ENCODE results near the gene SLC16A10.

Gene SLC16A10

GRCh38 chr6:111265842-111266241 is 178.5 kb downstream of the SLC16A10 start:
- no peak for DNase-seq

GRCh38 chr6:111266276-111266675 is 179.0 kb downstream of the SLC16A10 start:
- DNase-seq = no peak

GRCh38 chr6:111267764-111268333 is 180.5 kb downstream of the SLC16A10 start:
- no peak for DNase-seq

GRCh38 chr6:111269401-111269970 is 182.2 kb downstream of the SLC16A10 start:
- no peak for DNase-seq

- DNase-seq = no peak
Observed at GRCh38 chr6:111270121-111270520, 182.8 kb downstream of the SLC16A10 start.

GRCh38 chr6:111274593-111275217 is 187.4 kb downstream of the SLC16A10 start:
- DNase-seq = no peak

GRCh38 chr6:111276335-111276734 is 189.0 kb downstream of the SLC16A10 start:
- no peak for DNase-seq

- no peak for DNase-seq
Observed at GRCh38 chr6:111276736-111277135, 189.4 kb downstream of the SLC16A10 start.

GRCh38 chr6:111277819-111278218 is 190.5 kb downstream of the SLC16A10 start:
- no peak for DNase-seq

- DNase-seq = no peak
Observed at GRCh38 chr6:111278731-111279130, 191.4 kb downstream of the SLC16A10 start.

GRCh38 chr6:111280445-111280955 is 193.2 kb downstream of the SLC16A10 start:
- no peak for DNase-seq
